K562 (cell line): ENCODE measurements around the gene TMEM141. TPM values are rescaled to one million over a fixed set of nuclear protein-coding genes. Genes with fewer than 3 reads are reported as not detected.

Source experiments
- CLOCK ChIP-seq: fragments of 250-450 bp; sonication (Bioruptor Pico); IDR thresholded peaks from 2 replicates; pipeline ENCODE4 v1.4.0; 2020; ENCODE audit warnings: mild to moderate bottlenecking, moderate library complexity, borderline replicate concordance
- DNMT1 ChIP-seq: fragments of 450-650 bp; IDR thresholded peaks from 2 replicates; pipeline ENCODE4 v1.6.1; 2016; ENCODE audit warnings: antibody characterized with exemption, mild to moderate bottlenecking
- FOS ChIP-seq: IDR thresholded peaks from 3 replicates; pipeline ENCODE4 v1.6.1; 2011; ENCODE audit not compliant: insufficient read length; ENCODE audit errors: extremely low read depth
- FOXJ3 ChIP-seq: sonication (generic); formaldehyde crosslinking; IDR thresholded peaks from 2 replicates; pipeline ENCODE4 v1.4.0; 2020; ENCODE audit warnings: mild to moderate bottlenecking, missing genetic modification reagents
- HDAC2 ChIP-seq: fragments of 450-650 bp; IDR thresholded peaks from 2 replicates; pipeline ENCODE4 v1.6.1; 2016; ENCODE audit warnings: mild to moderate bottlenecking
- HES1 ChIP-seq: fragments of 450-650 bp; IDR thresholded peaks from 2 replicates; pipeline ENCODE4 v1.6.1; 2016; ENCODE audit warnings: low read depth, mild to moderate bottlenecking, moderate library complexity
- MXD1 ChIP-seq: fragments of 250-450 bp; sonication (Bioruptor Pico); IDR thresholded peaks from 2 replicates; pipeline ENCODE4 v1.8.0; 2021; ENCODE audit warnings: borderline replicate concordance, mild to moderate bottlenecking, moderate library complexity; ENCODE audit not compliant: poor library complexity, severe bottlenecking
- NEUROD1 ChIP-seq: fragments of 150-350 bp; IDR thresholded peaks from 2 replicates; pipeline ENCODE4 v1.6.1; 2014; ENCODE audit warnings: borderline replicate concordance, low read length, low read depth; ENCODE audit not compliant: partially characterized antibody
- NR2F6 ChIP-seq: fragments of 450-650 bp; formaldehyde crosslinking; IDR thresholded peaks from 2 replicates; pipeline ENCODE4 v1.4.0; 2020; ENCODE audit warnings: mild to moderate bottlenecking
- RAD51 ChIP-seq: fragments of 450-650 bp; IDR thresholded peaks from 2 replicates; pipeline ENCODE4 v1.7.1; 2016; ENCODE audit warnings: low read depth, mild to moderate bottlenecking, borderline replicate concordance
- RFX1 ChIP-seq: fragments of 450-650 bp; IDR thresholded peaks from 2 replicates; pipeline ENCODE4 v1.6.1; 2016; ENCODE audit warnings: mild to moderate bottlenecking, moderate library complexity
- SFPQ ChIP-seq: fragments of 200-400 bp; formaldehyde crosslinking; IDR thresholded peaks from 2 replicates; pipeline ENCODE4 v1.6.1; 2017; ENCODE audit warnings: mild to moderate bottlenecking, low read depth, low read length, moderate library complexity
- SMARCB1 ChIP-seq: IDR thresholded peaks from 2 replicates; pipeline ENCODE4 v1.6.1; 2011; ENCODE audit warnings: improper control_type of control experiment, low read depth; ENCODE audit not compliant: insufficient read length
- YY1 ChIP-seq, 3 experiments: IDR thresholded peaks; 2 replicates each; pipeline ENCODE4 v1.6.1; 2011; ENCODE audit warnings: low read length in 2 of 3, mild to moderate bottlenecking in 2 of 3, moderate library complexity in 2 of 3, borderline replicate concordance in 1 of 3, control low read depth in 1 of 3, low read depth in 1 of 3; ENCODE audit not compliant: insufficient read depth in 3 of 3, insufficient replicate concordance in 2 of 3, control insufficient read depth in 1 of 3, insufficient read length in 1 of 3; ENCODE audit errors: extremely low read depth in 1 of 3
- ZFP30 ChIP-seq: fragments of 250-450 bp; sonication (Bioruptor Pico); IDR thresholded peaks from 2 replicates; pipeline ENCODE4 v1.8.0; 2022; ENCODE audit warnings: moderate library complexity, mild to moderate bottlenecking, inconsistent platforms, borderline replicate concordance
- ZNF584 ChIP-seq: fragments of 200-800 bp; sonication (Bioruptor generic); IDR thresholded peaks from 2 replicates; pipeline ENCODE4 v1.6.1; 2016; ENCODE audit warnings: low read depth, mild to moderate bottlenecking, missing genetic modification characterization, missing compliant biosample characterization
- ZSCAN29 ChIP-seq: fragments of 450-650 bp; IDR thresholded peaks from 2 replicates; pipeline ENCODE4 v1.6.1; 2017
- ZSCAN32 ChIP-seq: fragments of 450-650 bp; formaldehyde crosslinking; IDR thresholded peaks from 2 replicates; pipeline ENCODE4 v1.4.0; 2020; ENCODE audit warnings: mild to moderate bottlenecking, moderate library complexity
- polyA plus RNA-seq, 8 experiments: library from polyadenylated mRNA; depleted of rRNA in 4 of 8; stranded (reverse) in 5 of 8; unstranded in 3 of 8; fragments of >200 nt; fragmentation: Nextera tagmentation in 2 of 8; fragmentation: Illumina TruSeq in 1 of 8; extraction: Ambion mirVana in 2 of 8; extraction: Trizol in 1 of 8; gene quantifications; 2 replicates each; pipeline versions ENCODE4 v1.2.1 to v1.2.3, GENCODE V29; 2011 to 2014; ENCODE audit warnings: inconsistent platforms in 1 of 8, missing spikeins in 1 of 8
- total RNA-seq, 7 experiments: library from RNA; depleted of rRNA in 6 of 7; stranded (reverse); fragments of >200 nt in 6 of 7; fragmentation: Illumina TruSeq in 2 of 7; extraction: Trizol in 2 of 7; gene quantifications; 2 replicates each; pipeline versions ENCODE4 v1.2.1 to v1.2.3, GENCODE V29; 2011 to 2021; ENCODE audit warnings: low replicate concordance in 1 of 7

Gene TMEM141
- total and polyA plus RNA-seq, 9 of the 15 experiments (the other 6 are each of a cell fraction or from before 2014, with no cell fraction given): 21.5 to 123 (median 74.8) TPM

GRCh38 chr9:136784997-136785361, 6.2 kb upstream of the TMEM141 start (continued):
- TF ChIP-seq MXD1 (CRISPR knock-in tag): no peak
- TF ChIP-seq RFX1: no peak
- TF ChIP-seq YY1 (IDR thresholded peaks at IDR 0.05; ENCODE audit: borderline replicate concordance in 1 of 3, control insufficient read depth in 1 of 3, extremely low read depth in 1 of 3, insufficient read depth in 3 of 3, insufficient read length in 1 of 3, insufficient replicate concordance in 2 of 3, low read depth in 1 of 3, low read length in 2 of 3): no peak
- TF ChIP-seq SMARCB1: no peak
- peak; percentile 26 for TF ChIP-seq NEUROD1
- no peak for TF ChIP-seq ZSCAN32
- TF ChIP-seq DNMT1: no peak
- no peak for TF ChIP-seq HES1
- TF ChIP-seq SFPQ: no peak
- 0 out of 2 replicates have a peak, but pooled peaks have one; percentile 65 for TF ChIP-seq HDAC2
- TF ChIP-seq NR2F6 (CRISPR knock-in tag): no peak
- peak; percentile 27 for TF ChIP-seq FOS
- TF ChIP-seq RAD51: peak; percentile 63; the same call in 1 of the 2 replicates
- TF ChIP-seq CLOCK: no peak
- TF ChIP-seq ZSCAN29: no peak
- TF ChIP-seq ZFP30 (CRISPR knock-in tag): no peak
- TF ChIP-seq ZNF584 (CRISPR knock-in tag): no peak
- no peak for TF ChIP-seq FOXJ3 (CRISPR knock-in tag)
